ENCODE data around the gene TXNRD3.

DNA sequence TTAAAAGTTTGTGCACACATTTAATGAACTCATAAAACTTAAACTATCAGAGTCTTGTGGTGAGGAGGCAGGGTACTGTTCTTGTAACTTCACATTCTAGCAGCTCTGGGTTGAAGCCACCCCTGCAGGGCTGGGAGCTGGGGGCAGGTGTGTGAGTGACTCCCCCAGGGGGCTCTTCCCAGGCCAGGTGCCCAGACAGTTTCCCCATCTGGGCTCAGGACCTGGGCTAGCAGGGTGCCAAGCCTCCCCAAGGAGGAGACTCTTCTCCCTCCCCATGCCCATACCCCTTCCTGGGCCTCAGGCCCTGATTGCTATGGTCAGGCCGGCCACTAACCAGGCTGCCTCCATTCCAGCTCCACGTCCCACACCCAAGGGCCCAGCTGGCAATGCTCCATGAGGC lies 27.1 kb upstream of the TXNRD3 start:
- no peak for TF ChIP-seq BHLHE40 (IDR thresholded peaks at IDR 0.05; ENCODE audit: borderline replicate concordance)
- TF ChIP-seq ARNT (IDR thresholded peaks at IDR 0.05) = no peak
- no peak for TF ChIP-seq ZNF384 (IDR thresholded peaks at IDR 0.05)
- TF ChIP-seq FOXM1 (IDR thresholded peaks at IDR 0.05; ENCODE audit: borderline replicate concordance) = no peak
- no peak for TF ChIP-seq SUZ12 (IDR thresholded peaks at IDR 0.05)
- no peak for TF ChIP-seq TARDBP (IDR thresholded peaks at IDR 0.05)
- TF ChIP-seq ELF4 (IDR thresholded peaks at IDR 0.05) = no peak
- TF ChIP-seq SP1 (IDR thresholded peaks at IDR 0.05) = no peak
- no peak for TF ChIP-seq FOXA1 (IDR thresholded peaks at IDR 0.05)
- no peak for TF ChIP-seq LEF1 (IDR thresholded peaks at IDR 0.05; ENCODE audit: borderline replicate concordance)
- no peak for TF ChIP-seq HDGF (IDR thresholded peaks at IDR 0.05; ENCODE audit: borderline replicate concordance)
